CD1c-positive myeloid dendritic cell (primary cell): ENCODE results near the gene SERINC1.
"Not testable (repeated sequence)": the region's sequence is repeated elsewhere in the genome, so short reads cannot be mapped to it uniquely, and the experiment has no call there.

Experiments used
- DNase-seq: peaks from one replicate; pipeline ENCODE4 v3.0.0-alpha.2; 2016; ENCODE audit errors: extremely low spot score

SERINC1 gene

GRCh38 chr6:122471107-122472021, at the start of gene SERINC1:
Gene SERINC1, minus strand, starts transcription at chr6:122471807. Its CDS starts 70 bp downstream, at chr6:122471737.
- peak; percentile 98 for DNase-seq

GRCh38 chr6:122511193-122511924, 39.8 kb upstream of the SERINC1 start:
- no peak for DNase-seq

- not testable (repeated sequence) for DNase-seq
These were observed 33.6 kb upstream of the SERINC1 start for GRCh38 chr6:122505170-122505569.

GRCh38 chr6:122501475-122501874, 29.9 kb upstream of the SERINC1 start:
- DNase-seq, result no peak

- DNase-seq, result no peak
These were observed 24.0 kb upstream of the SERINC1 start for GRCh38 chr6:122495612-122496011.

GRCh38 chr6:122494665-122495272, 23.2 kb upstream of the SERINC1 start:
- no peak for DNase-seq

GRCh38 chr6:122491919-122492555, 20.4 kb upstream of the SERINC1 start:
- peak; percentile 66 for DNase-seq

- DNase-seq, result no peak
These were observed 19.0 kb upstream of the SERINC1 start for GRCh38 chr6:122490607-122491006.

- peak; percentile 37 for DNase-seq
These were observed 13.2 kb upstream of the SERINC1 start for GRCh38 chr6:122484760-122485159.

- DNase-seq, result no peak
These were observed 11.1 kb upstream of the SERINC1 start for GRCh38 chr6:122482750-122483080.

- DNase-seq, result peak; percentile 52
These were observed 4.5 kb upstream of the SERINC1 start for GRCh38 chr6:122476131-122476530.

GRCh38 chr6:122472022-122472340, 374 bp upstream of the SERINC1 start:
- DNase-seq, result no peak

- DNase-seq, result no peak
These were observed 9.7 kb downstream of the SERINC1 start for GRCh38 chr6:122461885-122462284.

GRCh38 chr6:122459865-122460416, 11.7 kb downstream of the SERINC1 start:
- not testable (repeated sequence) for DNase-seq

GRCh38 chr6:122459240-122459639, 12.4 kb downstream of the SERINC1 start:
- no peak for DNase-seq

GRCh38 chr6:122458087-122458486, 13.5 kb downstream of the SERINC1 start:
- DNase-seq, result no peak

GRCh38 chr6:122455116-122455515, 16.5 kb downstream of the SERINC1 start:
- not testable (repeated sequence) for DNase-seq

- no peak for DNase-seq
These were observed 16.9 kb downstream of the SERINC1 start for GRCh38 chr6:122454673-122455072.

- DNase-seq, result no peak
These were observed 19.1 kb downstream of the SERINC1 start for GRCh38 chr6:122452509-122452908.

GRCh38 chr6:122449069-122449468, 22.5 kb downstream of the SERINC1 start:
- no peak for DNase-seq

GRCh38 chr6:122445274-122445673, 26.3 kb downstream of the SERINC1 start:
- no peak for DNase-seq

GRCh38 chr6:122438975-122439374, 32.6 kb downstream of the SERINC1 start:
- DNase-seq, result no peak
